HG03108 (cell line): ENCODE data around the gene EEIG1.

ENCODE experiments used
- ATAC-seq: cut with Tn5 transposase; IDR thresholded peaks from one replicate; pipeline ENCODE4 v1.9.1; 2021; ENCODE audit warnings: moderate library complexity; ENCODE audit not compliant: unreplicated experiment

EEIG1 gene

DNA sequence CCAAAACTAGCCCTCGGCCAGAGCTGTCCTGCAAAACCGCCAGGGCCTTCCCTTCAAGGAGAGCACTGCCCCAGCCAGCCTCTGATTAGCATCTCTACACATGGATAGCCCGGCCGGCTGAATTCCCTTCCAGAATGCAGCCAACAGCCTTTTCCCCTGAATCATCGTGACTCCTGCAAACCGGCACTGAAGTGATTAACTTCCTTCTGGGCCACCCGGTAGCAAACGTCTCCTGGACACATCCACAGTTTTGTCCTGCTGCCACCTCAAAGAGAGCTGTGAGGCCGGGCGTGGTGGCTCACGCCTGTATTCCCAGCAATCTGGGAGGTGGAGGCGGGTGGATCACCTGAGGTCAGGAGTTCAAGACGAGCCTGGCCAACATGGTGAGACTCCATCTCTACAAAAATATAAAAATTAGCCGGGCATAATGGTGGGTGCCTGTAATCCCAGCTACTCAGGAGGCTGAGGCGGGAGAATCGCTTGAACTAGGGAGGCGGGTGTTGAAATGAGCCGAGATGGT lies 21.1 kb upstream of the EEIG1 start:
- ATAC-seq, result no peak

DNA sequence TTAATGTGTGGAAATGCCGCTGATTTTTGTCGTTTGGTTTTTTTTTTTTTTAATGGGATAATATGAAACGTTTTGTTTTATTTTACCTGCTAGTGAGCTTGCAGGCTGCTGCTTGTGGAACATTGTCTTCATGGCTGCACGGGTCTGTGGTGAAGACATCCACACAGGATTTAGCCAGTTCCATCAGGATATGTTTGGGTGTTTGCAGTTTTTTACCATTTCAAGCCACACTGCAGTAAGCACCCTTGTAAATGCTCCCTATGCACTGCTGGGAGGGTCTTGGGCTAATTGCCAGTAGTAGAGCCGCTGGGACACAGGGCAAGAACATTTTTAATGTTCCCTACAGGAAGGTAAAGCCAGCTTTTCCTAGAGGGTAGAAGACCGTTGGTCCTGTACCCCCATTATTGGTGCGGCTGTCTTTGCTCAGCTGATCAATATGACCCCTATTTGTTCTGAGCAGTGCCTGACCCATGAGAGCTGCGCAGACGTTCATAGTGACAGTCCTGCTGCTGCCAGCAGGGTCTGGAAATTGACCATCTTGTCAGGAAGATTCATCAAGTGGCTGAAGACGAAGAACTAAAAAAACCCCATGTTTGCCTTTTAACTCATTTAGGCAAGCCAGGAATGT lies 20.5 kb upstream of the EEIG1 start:
- ATAC-seq, result no peak

DNA sequence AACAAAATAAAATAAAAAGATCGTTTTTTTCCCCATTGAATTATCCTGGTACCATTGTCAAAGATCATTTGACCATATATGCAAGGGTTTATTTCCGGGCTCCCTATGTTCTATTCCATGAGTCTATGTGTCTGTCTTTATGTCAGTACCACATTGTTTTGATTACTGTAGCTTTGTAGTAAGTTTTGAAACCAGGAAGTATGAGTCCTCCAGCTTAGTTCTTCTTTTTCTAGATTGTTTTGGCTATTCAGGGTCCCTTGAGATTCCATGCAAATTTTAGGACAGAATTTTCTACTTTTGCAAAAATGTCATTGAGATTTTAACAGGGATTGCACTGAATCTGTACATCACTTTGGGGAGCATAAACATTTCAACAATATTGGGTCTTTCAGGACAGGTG lies 18.7 kb upstream of the EEIG1 start:
- ATAC-seq, result no peak

DNA sequence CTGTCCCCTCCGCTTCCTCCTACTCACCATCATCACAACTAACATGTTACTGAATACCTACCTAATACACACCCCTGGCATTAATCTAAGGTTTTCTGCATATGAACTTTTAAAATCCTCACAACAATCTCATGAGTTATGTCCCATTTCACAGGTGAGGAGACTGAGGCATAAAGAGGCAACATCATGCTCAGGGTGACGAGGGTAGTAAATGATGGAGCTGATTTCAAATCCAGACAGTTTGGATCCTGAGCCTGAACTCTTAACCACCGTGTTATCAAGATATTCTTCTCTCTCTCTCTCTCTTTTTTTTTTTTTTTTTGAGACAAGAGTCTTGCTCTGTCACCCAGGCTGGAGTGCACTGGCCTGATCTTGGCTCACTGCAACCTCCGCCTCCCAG lies 12.9 kb upstream of the EEIG1 start:
- ATAC-seq, result no peak

DNA sequence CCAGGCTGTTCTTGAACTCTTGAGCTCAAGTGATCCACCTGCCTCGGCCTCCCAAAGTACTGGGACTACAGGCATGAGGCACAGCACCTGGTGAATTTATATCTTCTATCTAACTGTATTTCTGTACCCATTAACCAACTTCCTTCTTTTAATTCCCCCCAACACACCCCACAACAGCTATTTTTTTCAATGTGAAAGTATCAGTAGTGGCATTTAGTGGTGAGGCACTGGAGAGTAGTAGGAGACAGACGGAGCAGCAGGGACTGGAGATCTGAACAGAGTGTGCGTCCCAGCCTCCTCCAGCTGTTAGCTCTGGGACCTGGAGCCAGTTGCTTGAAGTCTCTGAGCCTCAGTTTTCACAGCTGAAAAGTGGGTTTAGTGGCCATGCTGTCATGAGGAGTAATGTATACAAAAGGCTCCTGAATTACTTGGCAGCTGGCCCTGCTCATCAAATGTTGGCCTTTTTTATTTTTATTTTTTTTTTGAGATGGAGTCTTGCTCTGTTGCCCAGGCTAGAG lies 11.0 kb upstream of the EEIG1 start:
- ATAC-seq, result no peak

DNA sequence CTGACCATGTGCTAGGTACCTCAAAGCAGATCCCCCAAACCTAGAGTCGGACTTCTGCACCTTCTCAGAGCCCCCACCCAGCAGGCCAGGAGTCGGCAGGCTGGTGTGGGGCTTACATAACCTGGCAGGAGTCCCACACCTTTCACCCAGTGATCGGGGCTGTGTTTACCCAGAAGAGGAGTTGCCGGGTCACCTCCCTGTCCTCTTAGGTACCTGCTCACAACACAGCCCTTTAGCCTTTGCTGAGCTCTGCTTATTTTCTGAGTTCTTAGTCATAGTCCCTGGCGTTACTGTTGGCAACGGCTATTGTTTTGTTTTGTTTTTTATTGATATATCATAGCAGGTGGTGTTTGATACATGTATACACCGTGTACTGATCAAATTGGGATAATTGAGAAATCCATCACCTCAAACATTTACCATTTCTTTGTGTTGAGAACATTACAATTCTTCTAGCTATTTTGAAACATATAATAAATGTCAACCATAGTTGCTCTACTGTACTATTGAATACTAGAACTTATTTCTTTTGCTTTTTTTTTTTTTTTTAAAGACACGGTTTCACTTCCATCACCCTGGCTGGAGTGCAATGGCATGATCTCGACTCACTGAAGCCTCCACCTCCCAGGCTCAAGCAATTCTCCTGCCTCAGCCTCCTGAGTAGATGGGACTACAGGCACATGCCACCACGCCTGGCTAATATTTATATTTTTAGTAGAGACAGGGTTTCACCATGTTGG lies 10.4 kb upstream of the EEIG1 start:
- ATAC-seq, result no peak

DNA sequence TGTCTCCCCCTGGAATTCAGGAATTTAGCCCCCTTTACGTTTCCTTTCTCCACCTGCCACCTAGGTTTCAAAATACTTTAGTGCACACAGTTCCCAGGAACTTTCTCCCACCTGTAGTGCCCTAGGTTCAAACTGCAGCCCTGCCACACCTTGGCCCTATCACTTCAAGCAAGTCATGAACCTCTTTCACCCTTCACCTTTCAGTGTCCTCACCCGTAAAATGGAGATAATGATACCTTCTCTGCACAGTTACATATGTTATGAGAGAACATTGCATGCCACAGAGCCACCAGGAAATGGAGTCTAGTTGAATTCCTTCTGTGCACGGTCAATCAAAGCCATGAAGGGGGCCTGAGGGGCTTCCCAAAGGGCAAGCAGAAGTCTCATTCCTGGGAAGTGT lies 9.8 kb upstream of the EEIG1 start:
- no peak for ATAC-seq

DNA sequence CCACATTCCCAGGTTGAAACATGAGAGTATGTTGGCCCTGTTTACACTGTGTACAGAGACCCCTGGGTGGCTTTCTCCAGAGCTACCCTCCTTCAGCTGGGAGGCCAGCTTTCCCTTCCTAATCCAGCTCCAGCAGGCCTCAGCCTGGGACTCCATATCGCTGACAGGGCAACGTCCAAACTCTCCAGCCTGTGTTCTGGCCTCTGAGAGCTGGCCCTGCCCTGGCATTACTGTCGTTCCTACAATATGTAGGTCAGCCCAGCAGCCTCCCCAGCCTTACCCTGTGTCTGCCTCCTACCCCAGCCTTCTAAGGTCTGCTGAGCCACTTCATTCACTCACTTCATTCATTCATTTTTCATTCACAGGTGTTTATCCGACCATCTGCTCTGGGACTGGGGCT lies 8.3 kb upstream of the EEIG1 start:
- ATAC-seq, result no peak

DNA sequence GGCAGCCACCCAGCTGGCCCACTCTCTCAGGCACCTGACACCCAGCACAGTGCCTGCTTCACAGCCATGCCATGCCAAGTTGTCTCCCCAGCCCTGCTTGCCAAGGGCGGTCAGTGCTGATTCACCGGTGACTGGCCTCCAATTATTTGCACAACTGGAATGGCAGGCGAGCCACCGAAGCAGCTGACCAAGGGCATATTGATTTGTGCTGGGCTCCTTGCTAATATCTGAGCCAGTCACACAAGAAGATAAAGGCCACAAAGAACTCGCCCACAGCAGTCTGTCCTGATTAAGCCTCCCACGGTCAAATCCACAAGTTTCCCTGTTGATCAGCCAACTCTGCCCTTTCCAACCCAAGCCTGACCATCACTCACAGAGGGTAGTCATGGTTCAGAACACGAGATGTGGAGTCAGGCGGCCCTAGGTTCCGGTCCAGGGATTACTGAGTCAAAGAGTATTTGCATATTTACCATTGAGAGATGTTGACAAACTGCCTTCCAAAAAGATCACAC lies 6.4 kb upstream of the EEIG1 start:
- ATAC-seq, result peak; percentile 30

DNA sequence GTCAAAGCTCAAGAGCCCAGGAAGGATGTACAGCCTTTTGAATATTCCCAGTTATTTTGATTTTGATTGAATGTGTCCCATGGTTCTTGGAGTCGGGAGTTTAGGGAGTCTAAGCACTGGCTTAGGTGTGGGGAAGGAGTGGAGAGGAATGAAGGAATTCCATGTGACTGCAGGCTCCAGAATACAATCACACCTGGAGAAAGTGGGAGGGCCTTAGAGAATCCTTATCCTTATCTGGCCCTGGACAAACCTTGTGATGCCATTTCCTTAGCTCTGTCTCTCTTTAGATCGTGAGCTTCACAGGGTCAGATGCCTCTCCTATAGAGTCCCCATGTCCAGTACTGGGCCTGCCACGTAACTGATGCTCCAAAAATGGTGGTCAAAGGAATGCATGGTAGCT lies 4.2 kb upstream of the EEIG1 start:
- no peak for ATAC-seq

DNA sequence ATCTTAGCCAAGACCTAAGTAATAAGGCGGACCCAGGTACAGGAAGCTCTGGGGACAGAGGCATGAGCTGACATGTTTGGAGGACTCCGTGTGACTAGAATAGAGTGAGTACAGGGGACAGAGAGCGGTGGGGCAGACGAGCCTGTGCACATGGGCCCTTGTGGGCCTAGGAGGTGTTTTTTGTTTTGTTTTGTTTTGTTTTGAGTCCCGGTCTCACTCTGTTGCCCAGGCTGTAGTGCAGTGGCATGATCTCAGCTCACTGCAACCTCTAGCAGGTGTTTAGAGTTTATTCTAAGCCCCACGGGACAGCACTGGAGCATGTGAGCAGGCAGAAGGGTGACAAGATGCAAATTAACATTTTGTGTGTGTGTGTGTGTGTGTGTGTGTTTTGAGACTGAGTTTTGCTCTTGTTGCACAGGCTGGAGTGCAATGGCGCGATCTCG lies 3.1 kb upstream of the EEIG1 start:
- peak; percentile 28 for ATAC-seq

DNA sequence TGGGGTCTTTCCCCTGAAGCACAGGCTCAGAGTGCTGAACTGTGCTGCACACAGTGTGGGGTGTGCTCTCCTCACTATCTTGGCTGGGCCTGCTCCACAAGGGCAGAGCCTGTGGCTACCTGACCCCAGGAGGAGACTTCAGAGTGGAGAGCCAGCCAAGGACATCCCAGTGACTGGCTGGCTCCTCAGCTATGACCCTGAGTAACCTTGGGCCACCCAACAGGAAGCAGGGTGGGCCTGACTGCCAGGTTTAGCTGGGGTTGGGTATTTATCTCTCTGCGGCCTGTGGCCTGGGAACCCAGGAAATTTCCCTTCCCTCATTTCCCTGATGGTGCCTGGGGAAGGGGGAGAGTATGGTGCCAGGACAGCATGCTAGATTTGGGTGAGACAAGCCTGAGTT lies 2.1 kb upstream of the EEIG1 start:
- no peak for ATAC-seq

DNA sequence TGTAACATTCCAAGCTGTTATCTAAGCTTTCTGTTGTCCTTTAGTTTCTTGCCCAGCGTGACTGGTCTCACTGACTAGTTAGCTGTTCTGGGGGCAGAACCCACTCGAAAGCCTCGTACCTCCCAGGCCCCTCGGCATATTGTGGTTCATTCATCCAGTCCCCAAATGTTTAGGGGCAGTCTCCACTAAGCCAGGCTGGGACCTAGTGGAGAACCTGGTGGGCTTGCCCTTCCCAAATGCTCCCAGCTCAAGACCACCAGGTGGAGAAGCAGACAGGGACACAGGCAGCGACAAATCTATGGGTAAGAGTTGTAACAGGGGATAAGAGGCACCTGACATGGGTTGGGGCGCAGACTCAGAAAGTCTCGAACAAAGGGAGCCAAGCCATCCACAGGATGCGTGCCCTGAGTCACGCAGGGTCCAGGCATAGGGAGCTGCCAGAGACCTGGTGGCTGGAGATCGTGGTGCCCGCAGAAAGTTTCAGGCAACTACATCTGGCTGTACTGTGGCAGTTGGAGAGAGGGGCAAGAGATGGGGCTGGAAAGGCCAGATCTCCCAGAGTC lies 851 bp upstream of the EEIG1 start:
- no peak for ATAC-seq

DNA sequence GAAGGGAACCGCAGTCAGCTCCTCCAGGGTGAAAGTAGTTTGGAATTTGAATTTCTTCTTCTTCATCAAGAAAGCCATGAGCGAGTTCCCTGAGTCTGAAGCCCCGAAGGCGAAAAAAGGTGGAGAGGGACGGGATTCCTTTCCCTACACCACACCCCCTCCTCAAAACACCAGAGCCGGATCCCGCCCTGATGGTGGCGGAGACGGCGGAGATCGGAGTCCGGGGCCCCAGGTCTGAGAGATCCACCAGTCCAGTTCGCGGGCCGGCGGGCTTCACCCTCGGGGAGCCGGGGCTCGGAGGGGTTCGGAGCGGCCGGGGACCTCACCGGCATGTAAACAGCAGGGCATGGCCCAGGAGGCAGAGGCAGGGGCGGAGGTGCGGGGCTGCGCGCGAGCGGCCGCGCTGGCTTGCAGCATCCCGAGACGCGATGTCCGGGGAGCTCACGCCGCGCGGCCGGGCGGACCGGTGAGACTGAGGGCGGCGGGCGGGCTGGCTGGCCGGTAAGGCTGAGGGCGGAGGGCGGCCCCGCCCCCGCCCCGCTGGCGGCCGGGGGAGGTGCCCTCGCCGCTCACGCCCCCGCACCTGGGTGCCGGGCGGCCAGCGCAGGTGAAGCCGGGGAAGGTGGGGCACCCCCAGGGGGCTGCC lies 606 bp downstream of the EEIG1 start:
- ATAC-seq, result peak; percentile 28

DNA sequence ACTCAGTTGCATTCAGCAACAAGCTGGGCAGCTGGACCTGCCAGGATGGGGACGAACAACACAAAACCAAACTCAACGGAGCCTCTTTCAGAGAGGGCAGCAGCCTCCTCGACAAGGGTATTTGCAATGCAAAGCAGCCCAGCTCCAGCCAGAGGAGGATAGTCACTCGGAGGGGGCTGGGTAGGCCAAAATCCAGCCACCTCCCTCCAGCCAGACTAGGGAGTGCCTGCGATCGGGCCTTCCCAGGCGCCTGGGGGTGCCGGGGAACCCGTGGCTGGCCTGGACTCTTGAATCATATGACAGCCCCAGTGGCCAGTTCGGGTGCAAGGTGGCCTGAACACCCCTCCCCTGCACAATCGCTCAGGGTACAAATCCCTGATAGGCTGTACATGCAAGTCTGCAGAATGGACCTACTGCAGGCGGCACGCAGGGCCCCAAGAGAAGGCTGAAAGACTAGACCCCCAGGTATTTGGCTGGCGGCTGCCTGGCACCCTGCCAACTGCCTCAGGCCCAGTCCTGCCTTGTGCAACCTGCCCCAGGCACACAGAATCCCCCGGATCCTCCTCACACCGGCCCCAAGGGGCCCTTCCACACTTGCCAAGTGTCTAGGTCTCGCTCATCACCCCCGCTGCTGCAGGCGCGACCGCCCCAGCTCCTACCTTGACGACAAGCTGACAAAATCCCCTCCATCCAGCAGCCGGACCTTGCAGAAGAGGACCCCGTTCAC lies 1.3 kb downstream of the EEIG1 start:
- ATAC-seq, result peak; percentile 28

DNA sequence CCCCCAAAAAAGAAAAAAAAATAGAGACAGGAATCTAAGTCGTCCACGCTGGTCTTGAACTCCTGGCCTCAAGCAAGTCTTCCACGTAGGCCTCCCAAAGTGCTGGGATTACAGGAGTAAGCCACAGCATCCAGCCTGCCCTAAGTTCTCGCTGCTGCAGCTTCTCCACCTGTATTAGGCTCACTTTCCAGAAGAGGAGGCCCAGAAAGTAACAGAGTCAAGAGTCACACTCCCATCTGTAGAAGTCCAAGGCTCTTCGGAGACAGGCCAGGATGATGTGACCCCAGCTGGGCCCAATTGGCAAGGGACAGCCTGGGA lies 1.8 kb downstream of the EEIG1 start:
- no peak for ATAC-seq

DNA sequence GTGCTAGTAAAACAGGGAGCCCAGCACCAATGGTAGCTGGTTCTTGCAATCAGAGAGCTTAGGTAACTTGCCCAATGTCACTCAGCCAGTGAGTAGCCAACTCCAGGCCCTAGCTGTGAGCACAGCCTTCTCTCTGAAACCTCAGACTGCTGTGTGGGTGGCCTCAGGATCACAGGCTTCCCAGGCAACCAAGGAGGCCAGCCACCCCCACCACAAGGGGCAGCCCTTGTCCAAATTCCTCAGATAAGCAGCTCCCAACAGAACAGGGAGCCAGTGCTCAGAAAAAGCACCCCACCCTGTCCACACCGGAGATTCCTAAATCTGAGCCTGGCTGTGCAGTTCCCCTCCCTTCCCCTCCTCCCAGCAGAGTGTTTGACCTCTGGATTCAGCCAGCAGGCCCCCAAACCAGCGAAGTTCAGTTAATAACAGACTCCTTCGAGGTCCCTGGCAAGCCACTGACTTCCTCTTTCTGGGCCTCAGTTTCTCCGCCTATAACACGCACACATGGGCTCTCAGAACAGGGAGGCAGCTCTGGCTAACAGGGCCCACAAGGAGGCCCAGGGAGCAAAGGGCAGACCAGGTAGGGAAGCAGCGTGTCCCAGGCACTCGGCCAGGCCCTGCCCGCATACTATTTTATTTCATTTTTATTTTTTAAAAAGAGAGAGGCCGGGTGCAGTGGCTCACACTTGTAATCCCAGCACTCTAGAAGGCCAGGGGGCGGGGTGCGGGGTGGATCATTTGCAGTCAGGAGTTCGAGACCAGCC lies 2.7 kb downstream of the EEIG1 start:
- no peak for ATAC-seq

DNA sequence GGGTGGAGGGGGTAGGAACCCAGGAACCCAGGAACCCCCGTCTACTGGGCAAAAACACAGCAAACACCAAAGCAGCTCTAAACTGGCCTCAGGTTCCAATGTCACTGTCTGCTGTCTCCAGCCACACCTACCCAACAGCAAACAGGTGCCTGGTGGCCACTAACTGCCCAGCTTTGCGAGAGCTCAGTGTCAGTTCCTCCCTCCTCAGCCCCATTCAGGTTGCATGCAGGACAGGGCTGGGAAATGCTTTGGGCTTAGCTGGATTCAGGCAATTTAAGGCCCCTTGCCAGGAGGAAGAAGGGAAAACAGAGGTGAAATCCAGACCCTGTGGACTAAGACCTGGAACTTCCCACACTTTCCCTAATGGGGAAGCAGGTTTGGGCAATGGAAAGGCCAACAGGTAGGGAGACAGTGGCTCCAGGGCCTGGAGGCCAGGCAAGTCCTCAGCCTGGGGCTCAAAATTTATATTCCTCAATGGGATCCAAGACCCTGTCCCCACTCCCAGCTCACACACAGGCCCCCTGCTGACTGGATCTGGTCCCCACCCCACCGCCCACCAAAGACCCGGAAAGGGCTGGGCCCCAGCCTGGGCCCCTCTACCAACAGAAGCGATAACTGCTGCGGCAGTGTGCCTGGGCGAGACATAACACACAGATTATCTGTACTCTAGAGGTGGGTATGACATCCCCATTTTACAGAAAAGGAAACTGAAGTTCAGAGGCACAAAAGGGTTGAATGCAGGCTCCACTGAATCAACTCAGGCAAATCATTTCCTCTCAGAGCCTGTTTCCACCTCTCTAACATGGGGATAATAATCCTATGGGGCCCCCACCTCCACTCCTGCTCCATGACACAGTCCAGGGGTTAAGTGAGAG lies 3.5 kb downstream of the EEIG1 start:
- no peak for ATAC-seq

DNA sequence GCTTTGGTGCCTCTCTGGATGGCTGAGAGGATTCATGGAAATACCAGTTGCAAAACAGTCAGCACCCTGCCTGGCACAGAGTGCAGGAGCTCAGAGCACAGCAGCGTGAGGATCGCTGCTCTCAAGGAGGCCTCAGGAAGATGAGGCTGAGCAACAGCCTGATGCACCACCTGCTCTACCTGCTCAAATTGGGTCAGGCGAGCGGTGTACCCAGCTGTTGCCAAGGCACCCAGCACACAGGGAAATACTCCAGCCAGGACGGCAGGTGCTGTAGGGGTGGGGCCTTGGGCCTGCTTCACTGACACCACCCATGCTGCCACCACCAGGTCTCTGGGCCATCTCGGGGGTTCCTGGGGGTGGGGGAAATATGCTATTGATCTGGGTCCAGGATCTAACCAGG lies 4.3 kb downstream of the EEIG1 start:
- no peak for ATAC-seq
